Measurements from ENCODE around the gene ARHGAP29.

The ARHGAP29 gene

GRCh38 chr1:94194079-94194865, 43.1 kb downstream of the ARHGAP29 start:
- Histone ChIP-seq H4K20me1 (ENCODE audit: insufficient read depth, low read length, poor library complexity, severe bottlenecking) (no peaks in the 10 kb centered on the region), H3K4me3 (ENCODE audit: low read length, poor library complexity, severe bottlenecking) (no peak overlapping the region), H3K4me1 (ENCODE audit: insufficient read depth, low read length, poor library complexity, severe bottlenecking) (peaks cover 11% of the 10 kb centered on the region), H3K4me2 (ENCODE audit: low read depth, low read length, poor library complexity, severe bottlenecking) (no peak overlapping the region), H3K9me2 (replicated peaks; ENCODE audit: low read depth, low read length) (no peaks in the 10 kb centered on the region), H3K79me2 (ENCODE audit: insufficient read depth, low read length) (no peaks in the 10 kb centered on the region), H3K9ac (ENCODE audit: low read depth, low read length, poor library complexity, severe bottlenecking) (no peak overlapping the region), H3K27me3 (ENCODE audit: insufficient read depth, low read length, poor library complexity, severe bottlenecking) (no peaks in the 10 kb centered on the region), H3K9me3 (ENCODE audit: insufficient read depth, low read depth, low read length) (no peaks in the 10 kb centered on the region), H2AFZ (ENCODE audit: low read length) (no peak overlapping the region), H3K36me3 (ENCODE audit: insufficient read depth, low read length) (no peaks in the 10 kb centered on the region), H3F3A (ENCODE audit: low read depth) (no peaks in the 10 kb centered on the region)
- TF ChIP-seq CTCF (conservative IDR thresholded peaks at IDR 0.05; ENCODE audit: low read length) = no peak
- TF ChIP-seq EZH2phosphoT487 (IDR thresholded peaks at IDR 0.05; ENCODE audit: borderline replicate concordance) = no peak

GRCh38 chr1:94193128-94193527, 44.3 kb downstream of the ARHGAP29 start:
- no peaks in the 10 kb centered on the region for H3K9me3 ChIP-seq (ENCODE audit: insufficient read depth, low read depth, low read length)
- no peak overlapping the region for H3K9ac ChIP-seq (ENCODE audit: low read depth, low read length, poor library complexity, severe bottlenecking)
- H2AFZ ChIP-seq (ENCODE audit: low read length) = no peak overlapping the region
- no peaks in the 10 kb centered on the region for H3F3A ChIP-seq (ENCODE audit: low read depth)
- H3K4me1 ChIP-seq (ENCODE audit: insufficient read depth, low read length, poor library complexity, severe bottlenecking) = peaks cover 11% of the 10 kb centered on the region
- no peak overlapping the region for H3K4me2 ChIP-seq (ENCODE audit: low read depth, low read length, poor library complexity, severe bottlenecking)
- no peaks in the 10 kb centered on the region for H3K27me3 ChIP-seq (ENCODE audit: insufficient read depth, low read length, poor library complexity, severe bottlenecking)
- H3K36me3 ChIP-seq (ENCODE audit: insufficient read depth, low read length) = no peaks in the 10 kb centered on the region
- H3K4me3 ChIP-seq (ENCODE audit: low read length, poor library complexity, severe bottlenecking) = no peak overlapping the region
- no peaks in the 10 kb centered on the region for H3K79me2 ChIP-seq (ENCODE audit: insufficient read depth, low read length)
- TF ChIP-seq EZH2phosphoT487 (IDR thresholded peaks at IDR 0.05; ENCODE audit: borderline replicate concordance) = no peak
- no peak for TF ChIP-seq CTCF (conservative IDR thresholded peaks at IDR 0.05; ENCODE audit: low read length)
- no peaks in the 10 kb centered on the region for H3K9me2 ChIP-seq (replicated peaks; ENCODE audit: low read depth, low read length)
- no peaks in the 10 kb centered on the region for H4K20me1 ChIP-seq (ENCODE audit: insufficient read depth, low read length, poor library complexity, severe bottlenecking)

- Histone ChIP-seq H4K20me1 (ENCODE audit: insufficient read depth, low read length, poor library complexity, severe bottlenecking) (no peaks in the 10 kb centered on the region), H3F3A (ENCODE audit: low read depth) (no peaks in the 10 kb centered on the region), H3K36me3 (ENCODE audit: insufficient read depth, low read length) (no peaks in the 10 kb centered on the region), H3K4me1 (ENCODE audit: insufficient read depth, low read length, poor library complexity, severe bottlenecking) (peaks cover 11% of the 10 kb centered on the region), H3K9me3 (ENCODE audit: insufficient read depth, low read depth, low read length) (no peaks in the 10 kb centered on the region), H2AFZ (ENCODE audit: low read length) (no peak overlapping the region), H3K79me2 (ENCODE audit: insufficient read depth, low read length) (no peaks in the 10 kb centered on the region), H3K4me3 (ENCODE audit: low read length, poor library complexity, severe bottlenecking) (no peak overlapping the region), H3K9me2 (replicated peaks; ENCODE audit: low read depth, low read length) (no peaks in the 10 kb centered on the region), H3K4me2 (ENCODE audit: low read depth, low read length, poor library complexity, severe bottlenecking) (peak overlapping the region; percentile 35), H3K27me3 (ENCODE audit: insufficient read depth, low read length, poor library complexity, severe bottlenecking) (no peaks in the 10 kb centered on the region), H3K9ac (ENCODE audit: low read depth, low read length, poor library complexity, severe bottlenecking) (no peak overlapping the region)
- TF ChIP-seq EZH2phosphoT487 (IDR thresholded peaks at IDR 0.05; ENCODE audit: borderline replicate concordance) (no peak), CTCF (conservative IDR thresholded peaks at IDR 0.05; ENCODE audit: low read length) (no peak)
These were observed 46.2 kb downstream of the ARHGAP29 start for GRCh38 chr1:94191216-94191615.

Data from Loucy (cell line).